Measurements from ENCODE around the gene NRIP1.

NRIP1 gene, protein sequence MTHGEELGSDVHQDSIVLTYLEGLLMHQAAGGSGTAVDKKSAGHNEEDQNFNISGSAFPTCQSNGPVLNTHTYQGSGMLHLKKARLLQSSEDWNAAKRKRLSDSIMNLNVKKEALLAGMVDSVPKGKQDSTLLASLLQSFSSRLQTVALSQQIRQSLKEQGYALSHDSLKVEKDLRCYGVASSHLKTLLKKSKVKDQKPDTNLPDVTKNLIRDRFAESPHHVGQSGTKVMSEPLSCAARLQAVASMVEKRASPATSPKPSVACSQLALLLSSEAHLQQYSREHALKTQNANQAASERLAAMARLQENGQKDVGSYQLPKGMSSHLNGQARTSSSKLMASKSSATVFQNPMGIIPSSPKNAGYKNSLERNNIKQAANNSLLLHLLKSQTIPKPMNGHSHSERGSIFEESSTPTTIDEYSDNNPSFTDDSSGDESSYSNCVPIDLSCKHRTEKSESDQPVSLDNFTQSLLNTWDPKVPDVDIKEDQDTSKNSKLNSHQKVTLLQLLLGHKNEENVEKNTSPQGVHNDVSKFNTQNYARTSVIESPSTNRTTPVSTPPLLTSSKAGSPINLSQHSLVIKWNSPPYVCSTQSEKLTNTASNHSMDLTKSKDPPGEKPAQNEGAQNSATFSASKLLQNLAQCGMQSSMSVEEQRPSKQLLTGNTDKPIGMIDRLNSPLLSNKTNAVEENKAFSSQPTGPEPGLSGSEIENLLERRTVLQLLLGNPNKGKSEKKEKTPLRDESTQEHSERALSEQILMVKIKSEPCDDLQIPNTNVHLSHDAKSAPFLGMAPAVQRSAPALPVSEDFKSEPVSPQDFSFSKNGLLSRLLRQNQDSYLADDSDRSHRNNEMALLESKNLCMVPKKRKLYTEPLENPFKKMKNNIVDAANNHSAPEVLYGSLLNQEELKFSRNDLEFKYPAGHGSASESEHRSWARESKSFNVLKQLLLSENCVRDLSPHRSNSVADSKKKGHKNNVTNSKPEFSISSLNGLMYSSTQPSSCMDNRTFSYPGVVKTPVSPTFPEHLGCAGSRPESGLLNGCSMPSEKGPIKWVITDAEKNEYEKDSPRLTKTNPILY (N-terminal part only)

DNA sequence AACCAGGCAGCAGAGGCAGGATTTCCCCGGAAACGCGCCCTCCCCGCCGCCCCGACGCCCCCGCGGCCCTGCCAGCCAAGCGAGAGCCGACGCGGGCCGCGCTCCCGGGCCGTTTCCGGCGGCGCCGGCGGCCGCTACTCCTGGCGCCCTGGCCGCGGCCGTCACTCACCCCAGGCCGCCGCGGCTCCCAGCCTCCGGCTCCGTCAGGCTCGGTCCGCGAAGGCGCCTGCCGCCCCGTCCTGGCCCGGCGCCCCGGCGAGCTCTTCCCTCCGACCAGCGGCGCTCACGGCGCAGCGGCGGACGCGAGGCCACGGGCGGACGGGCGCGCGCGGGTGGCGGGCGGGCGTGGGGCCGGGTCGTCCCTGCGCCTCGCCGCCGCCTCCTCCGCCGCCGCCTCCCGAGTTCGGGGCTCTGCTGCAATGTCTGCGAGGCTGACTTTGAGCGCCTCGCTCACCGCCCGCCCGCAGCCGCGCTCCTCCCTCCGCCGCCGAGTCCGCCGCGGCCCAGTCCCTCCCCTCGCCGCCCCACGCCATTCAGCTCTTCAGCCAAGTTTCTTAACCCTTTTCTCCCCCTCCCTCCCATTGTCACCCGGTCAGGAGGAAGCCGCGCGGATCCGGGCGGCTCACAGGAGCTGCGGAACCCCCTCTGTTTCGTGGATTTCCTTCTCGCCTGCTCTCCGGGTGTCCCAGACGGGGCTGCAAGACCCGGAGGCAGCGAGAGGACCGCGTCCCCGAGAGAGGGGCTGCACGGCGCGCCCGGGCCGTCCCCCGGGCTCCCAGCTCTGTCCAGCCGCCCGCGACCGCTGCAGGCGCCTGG is at the start of gene NRIP1:
Gene NRIP1, minus strand, starts transcription at position 425 of the 816 bp plus-strand sequence. CDS start 96,808 bp downstream, outside the sequence.
- peak; percentile 57 for DNase-seq

DNA sequence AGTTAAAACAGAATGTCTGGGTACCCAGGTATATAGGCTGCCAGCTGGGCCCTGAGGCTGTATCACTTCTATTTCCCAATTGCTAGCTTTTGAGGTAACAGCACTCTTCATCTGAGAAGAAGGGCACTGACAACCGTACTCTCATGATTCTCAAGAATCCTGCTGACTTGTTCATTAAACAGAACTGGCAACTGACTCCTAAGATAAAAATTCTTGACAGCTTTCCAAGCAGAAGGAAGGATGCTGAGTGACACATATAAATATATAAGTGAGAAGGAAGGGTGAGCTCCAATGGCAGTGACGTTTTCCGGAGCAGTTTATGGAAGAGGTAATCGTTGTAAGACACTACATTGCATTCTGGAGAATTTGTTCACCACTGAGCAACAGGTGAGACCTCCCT is 48.1 kb upstream of the NRIP1 start:
- no peak for DNase-seq

DNA sequence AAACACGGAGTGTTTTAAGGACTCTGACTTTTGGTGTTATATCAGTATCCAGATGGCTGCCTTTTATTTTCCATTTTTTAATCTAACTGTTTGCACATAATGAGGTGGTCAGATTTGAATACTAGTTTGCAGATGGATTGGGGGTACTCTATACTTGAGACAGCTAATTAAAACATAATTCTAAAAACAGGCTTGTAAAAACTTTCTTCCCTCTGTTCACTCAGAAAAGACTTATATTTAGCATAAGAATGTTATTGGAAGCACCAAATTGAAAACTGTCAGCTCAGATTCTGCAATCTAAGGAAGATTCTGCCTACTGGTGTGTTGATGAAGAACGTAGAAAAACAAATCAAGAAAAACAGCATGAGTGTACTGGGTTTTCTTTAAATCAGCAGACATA is 44.0 kb upstream of the NRIP1 start:
- no peak for DNase-seq

DNA sequence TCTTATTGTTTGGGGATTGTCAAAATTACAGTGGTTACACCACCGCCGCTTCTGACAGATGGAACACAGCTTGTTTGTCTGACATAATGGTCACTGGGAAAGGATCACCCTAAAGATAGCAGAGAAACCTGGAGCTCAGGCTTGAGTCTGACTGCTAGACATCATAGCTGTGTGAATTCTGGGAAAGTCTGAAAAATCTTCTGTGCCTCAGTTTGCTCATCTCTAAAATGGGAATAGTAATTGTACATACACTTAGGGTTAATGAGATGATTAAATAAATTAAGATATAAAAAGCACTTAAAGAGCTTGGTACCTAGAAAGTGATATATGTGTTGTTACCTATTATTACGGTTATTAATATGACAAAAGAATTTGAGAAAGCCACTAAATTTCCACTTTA is 39.7 kb upstream of the NRIP1 start:
- no peak for DNase-seq

DNA sequence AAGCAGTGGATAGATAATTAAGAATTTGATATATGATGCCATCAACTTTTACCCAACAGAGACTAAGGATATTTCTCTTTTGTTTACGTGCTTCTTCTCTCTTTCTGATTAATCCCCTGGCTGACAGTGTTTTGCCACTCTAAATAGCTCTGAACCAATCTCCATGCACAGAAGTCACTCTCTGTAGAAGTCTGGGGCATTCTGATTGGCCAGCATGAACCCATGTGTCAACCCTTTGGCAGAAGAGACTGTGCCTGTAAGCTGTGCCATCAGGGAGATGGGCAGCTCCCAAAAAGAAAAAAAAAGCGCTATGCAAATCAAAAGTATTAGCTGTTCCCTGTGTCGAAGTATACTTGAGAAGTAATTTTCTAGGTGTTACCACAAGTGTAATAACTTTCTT is 34.1 kb upstream of the NRIP1 start:
- DNase-seq: no peak

DNA sequence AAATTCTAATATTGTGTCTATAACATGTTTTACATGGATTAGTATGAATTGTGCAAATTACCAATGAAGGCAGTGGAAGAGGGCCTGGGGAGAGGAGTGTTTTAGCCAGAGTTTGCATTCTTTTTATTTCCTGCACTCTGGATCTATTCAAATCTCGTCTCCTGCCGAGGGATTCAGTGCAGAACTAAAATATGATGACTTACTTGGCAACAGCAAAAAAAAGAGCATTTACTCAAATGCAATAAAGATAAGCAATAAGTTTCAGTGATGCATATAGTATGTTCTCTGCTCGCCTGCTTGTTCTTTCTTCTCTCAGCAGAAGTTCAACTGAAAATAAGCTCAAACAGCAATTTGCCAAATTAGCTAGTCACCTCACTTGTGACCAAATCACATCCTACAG is 33.4 kb upstream of the NRIP1 start:
- DNase-seq: no peak

DNA sequence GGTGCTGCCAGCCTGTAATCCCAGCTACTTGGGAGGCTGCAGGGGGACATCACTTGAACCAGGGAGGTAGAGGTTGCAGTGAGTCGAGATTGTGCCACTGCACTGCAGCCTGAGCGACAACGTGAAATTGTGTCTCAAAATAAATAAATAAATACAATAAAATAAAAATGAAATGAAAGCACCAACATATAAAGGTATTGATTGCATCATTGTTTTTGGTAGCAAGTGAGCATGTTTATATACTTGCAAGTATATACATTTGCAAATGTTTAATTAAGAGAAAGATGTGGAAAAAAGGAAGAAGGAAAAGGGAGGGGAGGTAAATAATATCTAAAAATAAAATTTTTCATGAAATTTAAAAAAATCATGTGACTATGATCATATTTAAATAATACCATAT is 32.8 kb upstream of the NRIP1 start:
- DNase-seq: no peak

DNA sequence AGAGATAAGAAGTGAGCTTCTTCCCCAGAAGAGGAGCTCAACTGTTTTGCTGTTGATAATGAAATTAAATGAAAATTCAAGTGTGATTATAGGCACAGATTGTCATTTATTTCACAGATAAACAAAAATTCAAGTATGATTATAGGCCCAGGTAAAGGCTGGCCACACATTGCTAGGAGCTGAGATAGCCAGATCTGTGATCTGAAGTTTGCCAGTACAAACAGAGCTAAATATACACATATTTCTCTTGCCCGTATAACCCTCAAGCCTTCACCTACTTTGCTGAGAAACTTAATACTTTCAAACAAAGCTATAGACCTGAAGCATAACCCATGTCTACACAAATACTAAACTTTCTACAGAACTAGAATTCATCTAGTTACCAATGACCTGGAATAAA is 31.3 kb upstream of the NRIP1 start:
- DNase-seq: no peak

DNA sequence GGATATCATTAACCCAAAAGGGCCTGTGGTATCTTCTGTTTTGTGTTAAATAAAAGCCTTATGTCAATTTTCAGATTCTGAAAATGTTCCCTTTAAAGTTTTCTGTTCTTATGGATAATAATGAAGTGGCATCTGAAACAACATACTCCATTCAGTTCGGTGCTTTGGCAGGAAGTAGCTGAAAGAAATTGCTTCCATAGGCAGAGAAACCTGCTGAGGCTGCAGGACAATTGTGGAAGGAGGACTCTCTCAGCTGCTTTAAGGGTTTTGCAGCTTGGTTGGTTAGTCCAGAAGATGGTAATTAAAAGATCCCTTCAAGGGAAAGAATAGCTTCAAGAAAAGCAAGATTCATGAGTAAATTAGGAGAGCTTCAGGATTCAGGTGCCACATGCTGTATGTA is 30.5 kb upstream of the NRIP1 start:
- no peak for DNase-seq

DNA sequence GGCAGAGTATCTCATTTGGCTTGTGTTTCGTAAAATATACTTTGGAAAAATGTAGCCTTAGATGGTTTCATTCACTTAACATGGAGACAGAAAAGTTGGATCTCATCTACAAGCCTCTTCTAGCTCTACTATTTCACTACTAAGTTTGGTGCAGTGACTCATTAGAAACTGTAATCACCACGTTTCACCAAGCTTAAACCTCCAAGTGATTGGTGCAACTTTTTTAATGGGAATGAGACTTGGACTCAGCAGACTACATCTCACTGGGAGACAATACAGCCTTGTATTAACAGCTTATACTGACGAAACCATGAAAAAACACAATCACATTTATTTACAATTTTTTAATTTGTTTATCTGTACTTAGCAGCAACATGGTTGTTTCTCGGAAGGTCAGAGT is 29.9 kb upstream of the NRIP1 start:
- no peak for DNase-seq

DNA sequence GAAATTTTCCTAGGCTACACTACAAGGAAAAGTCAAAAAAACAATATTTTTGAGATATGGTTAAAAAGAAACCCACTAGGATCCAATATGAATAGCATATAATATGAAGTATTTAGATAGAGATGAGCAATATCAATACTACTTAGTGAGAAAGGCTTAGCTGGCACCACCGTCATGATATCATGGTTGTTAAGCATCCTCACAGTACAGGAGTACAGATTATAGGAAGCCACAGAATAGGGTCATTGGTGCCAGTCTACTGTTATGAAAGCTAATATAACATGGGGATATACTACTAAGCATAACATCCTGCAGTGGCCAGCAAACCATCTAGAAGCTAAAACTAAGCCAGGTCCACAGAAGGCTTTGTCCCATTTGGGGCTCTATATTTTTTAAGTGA is 28.4 kb upstream of the NRIP1 start:
- no peak for DNase-seq

DNA sequence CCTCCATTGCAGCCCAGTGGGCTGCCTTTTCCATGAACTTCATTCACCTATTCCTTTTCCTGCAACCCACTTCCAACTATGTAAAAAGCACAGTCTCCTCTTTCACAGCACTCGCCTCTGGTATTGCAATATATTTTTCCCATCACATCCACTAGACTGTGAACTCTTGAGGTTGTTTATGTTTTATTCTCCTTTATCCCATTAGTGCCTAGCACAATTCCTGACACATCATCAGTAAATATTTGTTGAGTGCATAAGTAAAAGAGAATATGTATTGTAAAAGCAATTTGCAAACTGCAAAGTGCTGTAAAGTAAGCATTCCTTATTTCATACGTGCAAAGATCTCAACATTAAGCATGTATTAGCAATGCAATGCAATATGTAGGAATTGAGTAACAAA is 27.9 kb upstream of the NRIP1 start:
- no peak for DNase-seq

DNA sequence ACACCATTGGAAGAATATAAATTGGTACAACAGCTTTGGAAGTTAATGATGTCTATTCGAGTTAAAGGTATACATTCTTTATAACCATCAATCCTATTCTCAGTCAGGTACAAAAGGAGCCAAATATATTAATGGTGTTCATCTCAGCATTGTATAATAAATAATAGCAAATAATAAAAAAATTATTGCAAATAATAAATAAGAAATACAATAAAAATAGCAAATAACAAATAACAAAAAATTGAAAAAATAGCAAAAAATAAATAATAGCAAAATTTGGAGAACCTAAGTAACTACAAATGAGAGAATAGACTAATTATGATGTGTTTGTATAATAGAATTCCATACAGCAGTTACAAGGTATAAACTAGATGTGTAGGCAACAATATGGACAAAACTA is 25.6 kb upstream of the NRIP1 start:
- no peak for DNase-seq

DNA sequence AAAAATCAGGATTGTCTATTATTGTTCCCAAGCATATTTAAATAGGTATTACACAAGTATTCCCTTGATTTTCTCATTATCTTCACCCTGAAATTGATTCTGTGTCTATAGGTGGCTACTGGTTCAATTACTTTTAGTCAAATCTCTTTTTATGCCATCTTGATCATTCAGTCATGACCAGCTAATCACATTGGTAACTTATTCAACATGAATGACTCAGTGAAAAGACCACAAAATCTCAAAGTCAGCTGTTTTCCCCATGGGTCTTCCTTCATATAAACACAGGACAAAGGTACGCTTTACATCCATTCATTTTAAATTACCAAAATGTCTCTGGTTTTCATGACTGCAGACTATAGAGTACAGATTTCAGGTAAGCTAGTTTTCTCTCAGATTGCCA is 23.7 kb upstream of the NRIP1 start:
- no peak for DNase-seq

DNA sequence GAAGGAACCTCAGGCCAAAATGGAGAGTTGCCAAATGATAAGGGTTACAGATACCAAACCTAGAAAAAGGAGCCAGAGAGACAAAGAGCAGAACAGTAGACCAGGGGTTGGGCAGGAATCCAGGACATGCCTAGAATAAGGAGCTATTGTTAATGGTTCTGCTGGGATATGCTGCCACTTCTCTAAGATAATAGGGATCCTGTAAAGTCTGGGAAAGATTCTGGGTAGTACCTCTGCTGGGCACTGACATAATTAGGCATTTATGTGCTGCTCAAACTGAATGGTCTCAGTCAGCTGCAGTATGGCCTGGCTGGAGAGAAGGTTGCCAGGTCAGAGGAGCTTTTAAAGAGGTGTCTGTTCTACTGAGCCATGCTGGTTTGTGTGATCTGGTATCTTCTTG is 19.9 kb upstream of the NRIP1 start:
- no peak for DNase-seq

DNA sequence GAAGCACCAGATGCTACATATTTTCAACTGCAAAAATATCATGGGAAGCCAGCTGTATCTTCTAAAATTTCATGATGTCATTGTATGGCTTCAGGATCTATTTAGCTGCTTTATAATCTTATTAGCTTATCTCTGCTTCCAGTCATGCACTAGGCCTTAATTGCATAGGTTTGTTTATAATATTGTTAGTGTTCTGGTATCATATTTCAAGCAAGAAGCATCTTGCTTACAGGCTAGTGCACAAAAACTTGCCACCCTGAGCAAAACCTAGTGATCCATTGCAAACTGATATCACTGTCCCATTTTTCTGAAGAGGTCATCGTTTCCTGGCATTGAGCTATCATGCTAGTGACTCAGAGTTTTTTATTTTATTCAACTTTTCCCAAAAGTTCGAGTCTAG is 15.7 kb upstream of the NRIP1 start:
- no peak for DNase-seq

DNA sequence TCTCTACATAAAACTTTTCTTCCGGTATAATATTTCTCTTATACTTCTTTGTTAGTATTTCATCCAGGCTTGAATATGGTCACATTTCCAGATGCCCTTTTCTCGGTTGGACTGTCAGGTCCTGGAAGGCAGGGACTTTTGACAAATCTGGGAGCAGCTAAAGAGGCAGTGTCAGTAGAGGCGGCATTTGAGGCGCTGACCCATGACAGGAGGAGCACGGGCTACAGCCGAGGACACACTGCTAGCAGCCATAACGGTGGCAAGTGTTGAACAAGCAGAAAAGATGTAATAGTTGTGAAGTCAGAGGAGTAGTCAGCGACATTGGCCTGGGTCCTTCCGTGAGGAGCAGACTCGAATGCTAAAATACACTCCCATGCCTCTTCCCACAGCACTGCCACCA is 14.5 kb upstream of the NRIP1 start:
- no peak for DNase-seq

DNA sequence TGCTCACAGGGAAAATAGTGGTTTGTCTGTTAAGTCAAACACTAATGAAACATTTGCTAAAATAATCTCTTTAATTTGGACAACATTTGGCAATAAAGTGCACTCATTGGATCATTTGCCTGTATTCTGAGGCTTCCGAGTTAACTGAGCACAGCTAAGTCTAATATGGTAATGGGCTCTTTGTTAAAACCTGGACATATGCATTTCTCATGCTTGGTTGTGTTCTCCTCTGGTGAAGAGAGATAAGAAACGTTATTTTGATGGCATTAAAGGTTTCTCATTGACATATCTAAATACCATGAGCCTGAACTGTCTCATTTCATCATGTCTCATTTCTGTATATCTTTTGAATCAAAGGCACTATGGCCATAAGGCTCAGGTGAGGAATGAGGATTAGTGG is 13.4 kb upstream of the NRIP1 start:
- no peak for DNase-seq

DNA sequence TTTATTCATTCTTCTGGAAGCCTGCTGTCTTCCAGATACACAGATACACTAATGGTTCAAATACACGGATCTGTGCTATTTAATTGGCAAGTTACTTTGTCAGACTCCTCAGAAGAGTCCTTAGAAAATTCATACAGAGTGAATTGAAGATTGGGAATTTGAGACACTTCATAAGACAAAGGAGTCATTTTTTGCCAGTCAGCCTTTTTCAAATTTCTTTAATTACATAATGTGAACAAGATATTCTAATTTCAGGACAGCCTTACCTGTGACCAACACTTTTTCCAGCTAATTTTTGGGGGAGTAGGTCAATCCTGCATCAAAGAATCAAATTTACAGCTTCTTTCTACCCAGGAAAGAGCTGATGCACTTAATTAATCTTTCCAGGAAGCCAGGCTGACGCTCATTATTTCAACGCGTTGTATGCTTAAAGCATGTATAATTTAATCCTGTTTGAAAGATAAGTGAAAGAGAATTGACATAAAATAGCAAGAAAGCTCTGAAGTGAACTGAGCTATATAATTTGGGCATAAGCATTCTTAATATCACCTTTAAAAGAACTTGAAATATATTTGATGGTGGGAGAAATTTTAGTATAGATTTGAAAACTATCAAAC is 12.8 kb upstream of the NRIP1 start:
- no peak for DNase-seq

DNA sequence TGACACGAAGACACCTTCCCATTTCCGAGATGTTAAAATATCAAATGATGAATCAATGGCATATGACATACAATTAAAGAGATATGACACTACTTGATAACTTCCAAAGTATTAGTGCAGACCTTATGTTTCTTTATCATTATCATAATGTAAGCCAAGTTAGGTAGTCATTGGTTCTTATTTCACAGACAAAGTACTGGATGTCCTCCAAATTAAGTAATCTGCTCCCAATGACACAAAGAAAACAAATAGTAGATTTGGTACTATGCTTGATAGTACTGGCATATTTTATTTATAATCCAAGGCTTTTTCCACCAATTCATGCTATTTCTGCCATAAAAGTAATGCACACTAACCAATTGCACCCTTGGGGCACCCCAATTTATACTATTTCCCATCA is 11.9 kb upstream of the NRIP1 start:
- no peak for DNase-seq

DNA sequence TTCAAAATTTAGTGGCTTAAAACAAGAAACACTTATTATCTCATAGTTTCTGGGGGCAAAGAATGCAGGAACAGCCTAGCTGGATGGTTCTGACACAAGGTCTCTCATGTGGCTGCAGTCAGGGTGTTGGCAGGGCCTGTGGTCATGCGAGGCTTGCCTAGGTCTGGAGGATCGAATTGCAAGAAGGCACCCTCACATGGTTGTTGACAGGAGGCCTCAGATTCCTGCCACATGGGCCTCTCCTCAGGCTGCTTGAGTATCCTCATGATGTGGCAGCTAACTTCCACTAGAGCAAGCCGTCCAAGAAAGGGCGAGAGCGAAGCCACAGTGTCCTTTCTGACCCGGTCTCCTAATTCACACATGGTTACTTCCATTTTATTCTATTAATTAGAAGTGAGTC is 6.2 kb upstream of the NRIP1 start:
- DNase-seq: no peak

DNA sequence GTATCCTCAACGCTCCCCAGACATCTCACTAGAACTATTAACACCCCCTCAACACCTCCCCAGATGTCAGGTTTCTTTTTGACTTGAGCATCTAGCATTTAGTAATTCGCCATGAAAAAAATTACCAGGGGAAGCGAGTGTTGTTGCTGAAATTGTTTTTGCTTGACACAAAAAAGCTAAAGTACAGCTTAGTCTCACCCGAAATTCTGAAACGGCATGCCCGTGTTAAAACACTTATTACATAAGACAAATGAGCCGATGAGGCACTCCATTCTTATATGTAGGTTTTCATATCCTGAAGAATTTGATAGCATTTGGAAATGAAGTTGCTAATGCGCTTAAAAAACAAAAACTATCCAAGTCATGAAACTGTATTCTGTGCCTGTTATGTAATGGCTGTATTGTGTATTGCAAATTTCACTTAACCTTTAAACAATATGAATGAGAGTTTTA is 1.3 kb upstream of the NRIP1 start:
- DNase-seq: no peak

Data from NCI-H510A (cell line).